ENCODE data around the gene SLC5A12. TPM values are rescaled to one million over a fixed set of nuclear protein-coding genes. Genes with fewer than 3 reads are reported as not detected.
A peak's percentile ranks its signal among the peaks of the same experiment; 100 is the strongest.

The SLC5A12 gene
- total and polyA plus RNA-seq, 8 donors: 0.08 to 0.70 (median 0.20) TPM; not detected in 3

DNA sequence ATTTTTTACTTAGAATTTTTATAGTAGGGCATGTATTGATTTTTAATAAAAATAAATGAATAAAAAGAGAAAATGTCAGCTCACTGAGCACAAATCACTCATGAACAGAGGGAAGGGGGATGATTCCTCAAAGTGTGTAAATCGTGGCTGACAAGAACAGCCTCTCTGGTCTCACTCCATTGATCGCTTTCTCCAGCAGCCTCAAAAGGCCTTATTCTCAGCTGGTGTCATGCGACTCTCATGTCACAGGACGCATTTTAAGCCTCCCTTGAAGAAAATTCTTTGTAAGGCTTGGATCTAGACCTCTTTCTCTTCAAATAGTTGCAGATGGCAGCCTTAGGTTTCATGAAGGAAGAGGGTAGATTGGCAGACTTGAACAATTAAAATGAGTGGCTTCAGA lies 33.9 kb upstream of the SLC5A12 start:
- ATAC-seq: no peak
- intact Hi-C loops (cut with DNase I): loop anchor here in 1 of 2 donors (10.0 kb wide), 1 partner anchor 409 kb away; no protein-coding TSS in a partner anchor

DNA sequence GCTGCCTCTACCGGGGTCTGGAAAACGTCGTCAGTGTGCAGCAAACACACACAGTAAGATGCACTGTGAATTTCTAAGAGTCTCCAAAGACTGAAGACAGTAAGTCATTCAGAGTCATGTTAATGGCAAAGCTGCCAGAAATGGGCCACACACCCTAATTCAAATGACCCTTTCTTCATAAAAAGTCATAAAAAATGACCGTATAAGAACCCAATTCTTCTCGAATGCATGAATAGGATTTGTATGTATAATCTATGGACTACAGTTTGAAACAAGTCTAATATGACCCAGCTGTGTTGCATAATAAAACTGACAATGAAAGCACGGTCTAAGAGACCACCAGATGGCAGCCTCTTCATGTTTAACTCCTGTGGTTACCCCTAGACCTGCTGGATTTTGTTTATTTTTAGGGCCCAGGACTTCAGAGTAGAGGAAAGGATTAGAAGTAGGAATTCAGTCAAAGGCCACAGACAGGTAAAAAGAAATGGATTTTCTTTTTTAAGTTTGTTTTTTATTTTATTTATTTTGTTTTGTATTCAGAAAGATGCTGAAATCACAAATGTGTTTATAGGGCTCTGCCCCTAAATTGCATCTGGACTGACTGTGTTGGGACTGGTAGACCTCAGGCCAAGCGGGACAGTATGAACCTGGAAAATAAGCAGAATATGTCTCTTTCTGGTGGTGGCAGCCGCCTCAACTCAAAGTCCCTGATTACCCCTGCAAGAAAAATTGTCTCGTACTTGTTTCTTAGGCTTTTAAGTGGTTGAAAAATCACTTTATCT lies 32.1 kb upstream of the SLC5A12 start:
- H3K4me1 ChIP-seq: no peaks in the 10 kb centered on the region
- DNase-seq (peak in 2 of 4 donors; percentile 48 to 76), ATAC-seq (peak; percentile 85)
- no peaks in the 10 kb centered on the region for H3K27me3 ChIP-seq
- H3K36me3 ChIP-seq: no peaks in the 10 kb centered on the region
- H3K9me3 ChIP-seq: no peaks in the 10 kb centered on the region
- TF ChIP-seq, protein P1, sequence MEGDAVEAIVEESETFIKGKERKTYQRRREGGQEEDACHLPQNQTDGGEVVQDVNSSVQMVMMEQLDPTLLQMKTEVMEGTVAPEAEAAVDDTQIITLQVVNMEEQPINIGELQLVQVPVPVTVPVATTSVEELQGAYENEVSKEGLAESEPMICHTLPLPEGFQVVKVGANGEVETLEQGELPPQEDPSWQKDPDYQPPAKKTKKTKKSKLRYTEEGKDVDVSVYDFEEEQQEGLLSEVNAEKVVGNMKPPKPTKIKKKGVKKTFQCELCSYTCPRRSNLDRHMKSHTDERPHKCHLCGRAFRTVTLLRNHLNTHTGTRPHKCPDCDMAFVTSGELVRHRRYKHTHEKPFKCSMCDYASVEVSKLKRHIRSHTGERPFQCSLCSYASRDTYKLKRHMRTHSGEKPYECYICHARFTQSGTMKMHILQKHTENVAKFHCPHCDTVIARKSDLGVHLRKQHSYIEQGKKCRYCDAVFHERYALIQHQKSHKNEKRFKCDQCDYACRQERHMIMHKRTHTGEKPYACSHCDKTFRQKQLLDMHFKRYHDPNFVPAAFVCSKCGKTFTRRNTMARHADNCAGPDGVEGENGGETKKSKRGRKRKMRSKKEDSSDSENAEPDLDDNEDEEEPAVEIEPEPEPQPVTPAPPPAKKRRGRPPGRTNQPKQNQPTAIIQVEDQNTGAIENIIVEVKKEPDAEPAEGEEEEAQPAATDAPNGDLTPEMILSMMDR (IDR thresholded peaks at IDR 0.05): peak; percentile 39 to 59
- intact Hi-C loops (cut with DNase I): loop anchor here in 1 of 2 donors (10.0 kb wide), 1 partner anchor 411 kb away; no protein-coding TSS in a partner anchor
- no peak overlapping the region for H3K4me3 ChIP-seq
- H3K27ac ChIP-seq: no peak overlapping the region

More for the DNA sequence above, 33.9 kb upstream of the SLC5A12 start:
- H3K27me3 ChIP-seq: no peaks in the 10 kb centered on the region
- DNase-seq: no peak
- H3K27ac ChIP-seq: no peak overlapping the region
- no peak overlapping the region for H3K4me3 ChIP-seq
- TF ChIP-seq, protein P1 (IDR thresholded peaks at IDR 0.05): no peak
- H3K4me1 ChIP-seq: no peaks in the 10 kb centered on the region
- H3K36me3 ChIP-seq: no peaks in the 10 kb centered on the region
- no peaks in the 10 kb centered on the region for H3K9me3 ChIP-seq

DNA sequence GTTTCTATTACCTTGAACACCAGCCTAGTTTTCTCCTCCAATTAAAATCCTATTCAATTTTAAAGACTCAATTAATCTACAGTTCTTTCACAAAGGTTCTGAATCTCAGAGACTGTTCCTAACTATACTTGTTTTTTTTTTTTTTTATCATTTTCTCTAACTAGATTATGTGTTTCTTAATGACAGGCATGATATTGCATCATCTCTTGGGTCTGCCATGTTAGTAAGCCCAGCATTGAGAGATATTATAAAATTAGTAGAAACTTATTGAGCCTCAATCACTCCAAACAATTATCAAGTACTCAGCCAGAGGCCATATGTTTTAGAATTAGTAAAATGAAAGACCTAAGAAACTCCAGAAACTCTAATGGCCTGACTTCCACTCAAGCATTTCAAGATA lies 28.1 kb upstream of the SLC5A12 start:
- Histone ChIP-seq H3K27ac (no peak overlapping the region), H3K36me3 (no peaks in the 10 kb centered on the region), H3K4me3 (no peak overlapping the region), H3K4me1 (no peaks in the 10 kb centered on the region), H3K9me3 (no peaks in the 10 kb centered on the region), H3K27me3 (no peaks in the 10 kb centered on the region)
- intact Hi-C loops (cut with DNase I): loop anchor here in 1 of 2 donors (10.0 kb wide), 1 partner anchor 415 kb away; no protein-coding TSS in a partner anchor
- DNase-seq (no peak), ATAC-seq (no peak)
- TF ChIP-seq, protein P1 (IDR thresholded peaks at IDR 0.05): no peak

DNA sequence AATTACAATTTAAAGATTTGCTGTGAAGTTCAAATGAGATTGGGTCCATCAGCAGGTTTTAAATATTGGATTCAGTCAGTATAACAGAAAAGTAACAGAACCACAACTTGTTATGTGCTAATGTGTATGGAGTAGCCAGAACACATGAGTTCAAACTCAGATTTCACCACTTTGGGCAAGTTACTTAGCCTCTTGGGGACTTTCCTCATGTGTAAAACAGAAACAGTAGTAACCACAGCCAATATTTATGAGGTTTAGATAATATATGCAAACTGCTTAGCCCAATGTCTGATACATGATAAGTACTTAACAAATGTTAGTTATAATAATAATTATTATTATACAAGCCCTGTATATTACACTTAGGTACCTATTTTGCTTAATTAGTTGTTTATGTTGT lies 21.8 kb upstream of the SLC5A12 start:
- Histone ChIP-seq H3K9me3 (no peaks in the 10 kb centered on the region), H3K36me3 (no peaks in the 10 kb centered on the region), H3K27me3 (no peaks in the 10 kb centered on the region), H3K27ac (no peak overlapping the region), H3K4me3 (no peak overlapping the region), H3K4me1 (no peaks in the 10 kb centered on the region)
- intact Hi-C loops (cut with DNase I): no loop called here
- ATAC-seq: no peak
- DNase-seq: no peak
- TF ChIP-seq, protein P1 (IDR thresholded peaks at IDR 0.05): no peak

DNA sequence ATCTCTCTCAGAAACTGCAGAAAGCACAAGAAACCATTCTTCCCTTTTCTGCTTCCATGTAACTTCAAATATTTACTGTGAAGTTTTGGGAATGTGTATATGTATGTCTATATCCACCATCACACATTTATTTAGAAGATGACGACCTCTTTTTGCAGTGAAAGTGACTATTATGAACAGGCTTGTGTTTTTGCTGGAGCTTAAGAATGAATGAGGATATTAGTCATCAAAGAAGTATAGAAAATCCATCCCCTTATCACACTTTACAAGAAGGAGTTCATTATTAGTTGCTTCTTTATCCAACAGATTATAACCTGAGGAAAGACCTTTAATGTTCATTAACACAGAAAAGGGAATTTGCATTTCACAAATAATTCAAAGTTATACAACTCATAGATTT lies 21.1 kb upstream of the SLC5A12 start:
- TF ChIP-seq, protein P1 (IDR thresholded peaks at IDR 0.05): no peak
- H3K4me3 ChIP-seq: no peak overlapping the region
- no peaks in the 10 kb centered on the region for H3K36me3 ChIP-seq
- intact Hi-C loops (cut with DNase I): no loop called here
- no peaks in the 10 kb centered on the region for H3K4me1 ChIP-seq
- ATAC-seq (no peak), DNase-seq (no peak)
- H3K27ac ChIP-seq: no peak overlapping the region
- H3K27me3 ChIP-seq: no peaks in the 10 kb centered on the region
- no peaks in the 10 kb centered on the region for H3K9me3 ChIP-seq

All from left lung (tissue), 10 donors.